Measurements from ENCODE around the gene KISS1.
A peak's percentile ranks its signal among the peaks of the same experiment; 100 is the strongest.

The KISS1 gene

GRCh38 chr1:204162494-204163074, 33.7 kb downstream of the KISS1 start:
- DNase-seq (ENCODE audit: insufficient read length, low spot score) (peak; percentile 92), FAIRE-seq (peak; percentile 79)

GRCh38 chr1:204161609-204162493, 34.4 kb downstream of the KISS1 start:
- DNase-seq (ENCODE audit: insufficient read length, low spot score) (no peak), FAIRE-seq (no peak)

- DNase-seq (ENCODE audit: insufficient read length, low spot score) (no peak), FAIRE-seq (no peak)
Observed at GRCh38 chr1:204157962-204158361, 38.3 kb downstream of the KISS1 start.

GRCh38 chr1:204155881-204156280, 40.4 kb downstream of the KISS1 start:
- DNase-seq (ENCODE audit: insufficient read length, low spot score) (no peak), FAIRE-seq (no peak)

- peak; percentile 59 for FAIRE-seq
- DNase-seq (ENCODE audit: insufficient read length, low spot score) = no peak
Observed at GRCh38 chr1:204154568-204155255, 41.6 kb downstream of the KISS1 start.

- FAIRE-seq = no peak
Observed at GRCh38 chr1:204153667-204154066, 42.6 kb downstream of the KISS1 start.

GRCh38 chr1:204152310-204153044, 43.8 kb downstream of the KISS1 start:
- DNase-seq (ENCODE audit: insufficient read length, low spot score) = no peak

More at GRCh38 chr1:204153667-204154066, 42.6 kb downstream of the KISS1 start:
- no peak for DNase-seq (ENCODE audit: insufficient read length, low spot score)

GRCh38 chr1:204151552-204152309, 44.6 kb downstream of the KISS1 start, which contains the start of gene ETNK2:
TSS of gene ETNK2 (minus strand) at chr1:204152044. CDS start at chr1:204151852, 192 bp downstream.
- peak; percentile 87 for DNase-seq (ENCODE audit: insufficient read length, low spot score)
- FAIRE-seq = peak; percentile 95

More at GRCh38 chr1:204152310-204153044, 43.8 kb downstream of the KISS1 start:
- peak; percentile 26 for FAIRE-seq

- FAIRE-seq (peak; percentile 9), DNase-seq (ENCODE audit: insufficient read length, low spot score) (no peak)
Observed at GRCh38 chr1:204150702-204151551, 45.4 kb downstream of the KISS1 start.

- DNase-seq (ENCODE audit: insufficient read length, low spot score) (no peak), FAIRE-seq (peak; percentile 46)
Observed at GRCh38 chr1:204149635-204150565, 46.4 kb downstream of the KISS1 start.

GRCh38 chr1:204149107-204149506, 47.2 kb downstream of the KISS1 start:
- FAIRE-seq (no peak), DNase-seq (ENCODE audit: insufficient read length, low spot score) (no peak)

- DNase-seq (ENCODE audit: insufficient read length, low spot score) (no peak), FAIRE-seq (no peak)
Observed at GRCh38 chr1:204147406-204148383, 48.6 kb downstream of the KISS1 start.

- no peak for DNase-seq (ENCODE audit: insufficient read length, low spot score)
- no peak for FAIRE-seq
Observed at GRCh38 chr1:204146965-204147364, 49.3 kb downstream of the KISS1 start.

- FAIRE-seq = no peak
- no peak for DNase-seq (ENCODE audit: insufficient read length, low spot score)
Observed at GRCh38 chr1:204146309-204146708, 50.0 kb downstream of the KISS1 start.

GRCh38 chr1:204145033-204145504, 51.2 kb downstream of the KISS1 start:
- FAIRE-seq = no peak
- DNase-seq (ENCODE audit: insufficient read length, low spot score) = no peak

- FAIRE-seq (no peak), DNase-seq (ENCODE audit: insufficient read length, low spot score) (no peak)
Observed at GRCh38 chr1:204143276-204144041, 52.8 kb downstream of the KISS1 start.

Measured in HTR-8/SVneo (cell line).